H1 (cell line): ENCODE data around the gene FAM181B. TPM values are rescaled to one million over a fixed set of nuclear protein-coding genes. Genes with fewer than 3 reads are reported as not detected.

Experiments
- CTCF ChIA-PET: fragments of 300-600 bp; sonication (Branson Sonifier 250); formaldehyde crosslinking; loops from one replicate; lab custom pipeline; 2021; ENCODE audit not compliant: partially characterized antibody; lab: Charles Lee
- POLR2A ChIA-PET: fragments of 300-600 bp; sonication (Branson Sonifier 250); formaldehyde crosslinking; loops from one replicate; lab custom pipeline; 2021; ENCODE audit warnings: inconsistent platforms; ENCODE audit not compliant: partially characterized antibody; lab: Charles Lee
- DNase-seq, 2 experiments: peaks; one replicate each; pipeline versions ENCODE4 v3.0.0 to v3.0.0-alpha.2; 2010 to 2022; ENCODE audit warnings: low spot score in 2 of 2, low read depth in 1 of 2, mixed read lengths in 1 of 2
- FAIRE-seq: peaks from 2 replicates; lab custom pipeline; 2011; peaks lifted over from hg19 to GRCh38; lab: Jason Lieb, UNC
- H2AFZ ChIP-seq: 2 replicates; pipeline ENCODE4 v1.8.1; 2012; ENCODE audit warnings: low read length, inconsistent platforms
- H2AK5ac ChIP-seq: 2 replicates; pipeline ENCODE4 v1.6.1; 2013; ENCODE audit warnings: low read depth, low read length
- H2BK120ac ChIP-seq: replicated peaks from 2 replicates; pipeline ENCODE3; 2013; ENCODE audit warnings: low read depth, low read length, inconsistent platforms
- H2BK12ac ChIP-seq: 2 replicates; pipeline ENCODE4 v1.6.1; 2013; ENCODE audit warnings: low read depth, low read length
- H2BK15ac ChIP-seq: 2 replicates; pipeline ENCODE4 v1.6.1; 2013; ENCODE audit warnings: low read length
- H2BK20ac ChIP-seq: 2 replicates; pipeline ENCODE4 v1.6.1; 2013; ENCODE audit warnings: low read length
- H2BK5ac ChIP-seq: 2 replicates; pipeline ENCODE4 v1.6.1; 2013; ENCODE audit warnings: low read depth, low read length
- H3K14ac ChIP-seq: 2 replicates; pipeline ENCODE4 v1.6.1; 2013; ENCODE audit warnings: inconsistent platforms; ENCODE audit not compliant: insufficient read length
- H3K18ac ChIP-seq: 2 replicates; pipeline ENCODE4 v1.6.1; 2013; ENCODE audit warnings: low read length; ENCODE audit errors: extremely low read depth
- H3K23ac ChIP-seq: 2 replicates; pipeline ENCODE4 v1.6.1; 2013; ENCODE audit warnings: inconsistent platforms; ENCODE audit not compliant: insufficient read length
- H3K23me2 ChIP-seq: 2 replicates; pipeline ENCODE4 v1.6.1; 2013; ENCODE audit warnings: low read depth, low read length
- H3K27ac ChIP-seq: 2 replicates; pipeline ENCODE4 v1.6.1; 2011; ENCODE audit warnings: low read depth, low read length, inconsistent platforms
- H3K27me3 ChIP-seq, 4 experiments: replicated peaks in 1 of 4; 1 replicate in 1 of 4; 2 replicates in 3 of 4; pipeline versions ENCODE4 v1.6.1 to v1.8.1; 2011 to 2013; ENCODE audit warnings: low read length in 3 of 4, mild to moderate bottlenecking in 3 of 4, inconsistent platforms in 2 of 4, mixed read lengths in 2 of 4, moderate library complexity in 1 of 4; ENCODE audit not compliant: control insufficient read depth in 3 of 4, insufficient read depth in 3 of 4; ENCODE audit errors: extremely low read depth in 1 of 4
- H3K36me3 ChIP-seq, 4 experiments: 2 replicates each; pipeline versions ENCODE4 v1.6.1 to v1.8.1; 2011 to 2013; ENCODE audit warnings: mild to moderate bottlenecking in 4 of 4, low read length in 3 of 4, moderate library complexity in 2 of 4, control low read depth in 1 of 4, inconsistent platforms in 1 of 4; ENCODE audit not compliant: insufficient read depth in 4 of 4, control insufficient read depth in 2 of 4
- H3K4ac ChIP-seq: replicated peaks from 2 replicates; pipeline ENCODE3; 2013; ENCODE audit warnings: low read length, low read depth, mixed read lengths, inconsistent platforms; ENCODE audit not compliant: insufficient read length
- H3K4me1 ChIP-seq, 4 experiments: replicated peaks in 1 of 4; 1 replicate in 1 of 4; 2 replicates in 3 of 4; pipeline versions ENCODE4 v1.6.1 to v1.8.1; 2011 to 2013; ENCODE audit warnings: low read length in 3 of 4, inconsistent platforms in 2 of 4, mixed read lengths in 1 of 4; ENCODE audit not compliant: insufficient read depth in 4 of 4, control insufficient read depth in 3 of 4
- H3K4me2 ChIP-seq, 2 experiments: 2 replicates each; pipeline versions ENCODE4 v1.6.1 to v1.8.1; 2011 to 2013; ENCODE audit warnings: low read depth in 2 of 2, low read length in 2 of 2, control low read depth in 1 of 2, inconsistent platforms in 1 of 2, mild to moderate bottlenecking in 1 of 2; ENCODE audit not compliant: insufficient read depth in 1 of 2
- H3K4me3 ChIP-seq, 4 experiments: fragments of 200-600, 300-600 bp in 1 of 4; sonication (generic), shearing (Covaris generic), sonication (Bioruptor Twin) in 1 of 4; 2 replicates each; pipeline versions ENCODE4 v1.5.1 to v1.8.1; 2011 to 2016; ENCODE audit warnings: low read length in 4 of 4, low read depth in 3 of 4, control low read depth in 2 of 4, inconsistent platforms in 2 of 4, mild to moderate bottlenecking in 2 of 4, mixed read lengths in 1 of 4, moderate library complexity in 1 of 4; ENCODE audit not compliant: insufficient read depth in 2 of 4; ENCODE audit errors: extremely low read depth in 1 of 4
- H3K56ac ChIP-seq: replicated peaks from 2 replicates; pipeline ENCODE3; 2013; ENCODE audit warnings: low read depth, mild to moderate bottlenecking, mixed read lengths, low read length, inconsistent platforms; ENCODE audit not compliant: insufficient read length
- H3K79me1 ChIP-seq: 2 replicates; pipeline ENCODE4 v1.6.1; 2013; ENCODE audit warnings: low read depth, low read length, control low read depth
- H3K79me2 ChIP-seq, 2 experiments: 2 replicates each; pipeline versions ENCODE4 v1.6.1 to v1.8.1; 2012 to 2013; ENCODE audit warnings: low read length in 2 of 2, mild to moderate bottlenecking in 2 of 2, inconsistent platforms in 1 of 2; ENCODE audit not compliant: insufficient read depth in 2 of 2, control insufficient read depth in 1 of 2
- H3K9ac ChIP-seq, 4 experiments: replicated peaks in 1 of 4; 1 replicate in 1 of 4; 2 replicates in 3 of 4; pipeline versions ENCODE4 v1.6.1 to v1.8.1; 2011 to 2013; ENCODE audit warnings: low read depth in 3 of 4, low read length in 3 of 4, control low read depth in 2 of 4, mild to moderate bottlenecking in 2 of 4, moderate library complexity in 2 of 4, inconsistent platforms in 1 of 4; ENCODE audit errors: extremely low read depth in 1 of 4
- H3K9me3 ChIP-seq, 2 experiments: 2 replicates each; pipeline versions ENCODE4 v1.6.1 to v1.8.1; 2012 to 2013; ENCODE audit warnings: mild to moderate bottlenecking in 2 of 2, moderate library complexity in 2 of 2, control low read depth in 1 of 2, inconsistent platforms in 1 of 2, low read depth in 1 of 2, low read length in 1 of 2, mixed read lengths in 1 of 2; ENCODE audit not compliant: insufficient read depth in 2 of 2
- H4K20me1 ChIP-seq, 2 experiments: replicated peaks in 1 of 2; 2 replicates each; pipeline versions ENCODE3 to v1.8.1; 2011 to 2013; ENCODE audit warnings: inconsistent platforms in 2 of 2, low read length in 2 of 2, mild to moderate bottlenecking in 1 of 2; ENCODE audit not compliant: insufficient read depth in 2 of 2, control insufficient read depth in 1 of 2
- H4K5ac ChIP-seq: 2 replicates; pipeline ENCODE4 v1.6.1; 2013; ENCODE audit warnings: low read length, low read depth, mixed read lengths, inconsistent platforms; ENCODE audit not compliant: insufficient read length
- H4K8ac ChIP-seq: 2 replicates; pipeline ENCODE4 v1.8.0; 2013; ENCODE audit warnings: mild to moderate bottlenecking, moderate library complexity, low read length, inconsistent platforms; ENCODE audit not compliant: insufficient read depth; ENCODE audit errors: extremely low read depth
- H4K91ac ChIP-seq: replicated peaks from 2 replicates; pipeline ENCODE3; 2013; ENCODE audit warnings: low read length, mixed read lengths, inconsistent platforms; ENCODE audit not compliant: insufficient read length
- CHD1 ChIP-seq: IDR thresholded peaks from 2 replicates; pipeline ENCODE4 v1.6.1; 2012; ENCODE audit warnings: low read depth, low read length, improper control_type of control experiment
- EP300 ChIP-seq, 2 experiments: IDR thresholded peaks; 1 replicate in 1 of 2; 2 replicates in 1 of 2; pipeline ENCODE4 v1.6.1; 2011 to 2012; ENCODE audit warnings: low read depth in 2 of 2, low read length in 2 of 2, mild to moderate bottlenecking in 2 of 2, borderline replicate concordance in 1 of 2, inconsistent platforms in 1 of 2, moderate library complexity in 1 of 2
- FOSL1 ChIP-seq: IDR thresholded peaks from 2 replicates; pipeline ENCODE4 v1.6.1; 2011; ENCODE audit warnings: mild to moderate bottlenecking, low read depth, low read length, moderate library complexity; ENCODE audit not compliant: insufficient read depth
- GTF2F1 ChIP-seq: IDR thresholded peaks from 2 replicates; pipeline ENCODE4 v1.6.1; 2012; ENCODE audit warnings: low read depth, low read length, improper control_type of control experiment, borderline replicate concordance
- JUND ChIP-seq: IDR thresholded peaks from 2 replicates; pipeline ENCODE4 v1.6.1; 2011; ENCODE audit warnings: mild to moderate bottlenecking, improper control_type of control experiment, low read length
- NANOG ChIP-seq: IDR thresholded peaks from 2 replicates; pipeline ENCODE4 v1.6.1; 2011; ENCODE audit warnings: low read length, low read depth, mild to moderate bottlenecking, inconsistent platforms; ENCODE audit not compliant: insufficient read depth, poor library complexity, severe bottlenecking
- RAD21 ChIP-seq, 2 experiments: IDR thresholded peaks in 1 of 2; conservative IDR thresholded peaks in 1 of 2; 2 replicates each; pipeline ENCODE4 v1.6.1; 2011; ENCODE audit warnings: low read depth in 2 of 2, low read length in 2 of 2, improper control_type of control experiment in 1 of 2, inconsistent platforms in 1 of 2, mild to moderate bottlenecking in 1 of 2, moderate library complexity in 1 of 2
- RNF2 ChIP-seq: fragments of 200-900, 300-1000 bp; sonication (generic); IDR thresholded peaks from 2 replicates; pipeline ENCODE4 v1.7.1; 2016; ENCODE audit warnings: borderline replicate concordance, low read depth, mild to moderate bottlenecking, antibody characterized with exemption, low read length; ENCODE audit not compliant: poor library complexity, severe bottlenecking; ENCODE audit errors: missing control alignments
- SAP30 ChIP-seq: fragments of 300-600 bp; sonication (generic); IDR thresholded peaks from 2 replicates; pipeline ENCODE4 v1.7.1; 2012; ENCODE audit warnings: low read length, moderate library complexity, mild to moderate bottlenecking, inconsistent platforms; ENCODE audit not compliant: insufficient read depth, insufficient replicate concordance
- SRF ChIP-seq: IDR thresholded peaks from 2 replicates; pipeline ENCODE4 v1.6.1; 2011; ENCODE audit warnings: mild to moderate bottlenecking, low read depth, low read length, moderate library complexity
- TAF1 ChIP-seq: IDR thresholded peaks from 2 replicates; pipeline ENCODE4 v1.6.1; 2011; ENCODE audit warnings: mild to moderate bottlenecking, low read depth, low read length
- TBP ChIP-seq: IDR thresholded peaks from 2 replicates; pipeline ENCODE4 v1.6.1; 2011; ENCODE audit warnings: low read depth, low read length, improper control_type of control experiment
- ZNF274 ChIP-seq: IDR thresholded peaks from 2 replicates; pipeline ENCODE4 v1.7.0; 2012; ENCODE audit warnings: low read length, borderline replicate concordance; ENCODE audit errors: extremely low read depth
- WGBS, 2 experiments: shearing (Covaris generic) in 1 of 2; methylation state at CpG; one replicate each; pipeline versions ENCODE4 v1.1.6 to v1.1.7; 2013 to 2015; ENCODE audit warnings: low lambda C conversion rate in 2 of 2, mixed read lengths in 2 of 2, inconsistent platforms in 1 of 2, low coverage in 1 of 2, missing lambda C conversion rate in 1 of 2; ENCODE audit not compliant: insufficient replicate concordance in 2 of 2, insufficient coverage in 1 of 2, insufficient read length in 1 of 2; ENCODE audit errors: extremely low coverage in 1 of 2, missing lambda C conversion rate in 1 of 2; 5-methylcytosine and 5-hydroxymethylcytosine counted together
- polyA plus RNA-seq, 7 experiments: library from polyadenylated mRNA; depleted of rRNA in 3 of 7; stranded (reverse) in 5 of 7; unstranded in 2 of 7; fragments of >200 nt in 5 of 7; fragments of 200-250 nt in 2 of 7; gene quantifications; 1 replicate in 5 of 7; 2 replicates in 1 of 7; 4 replicates in 1 of 7; pipeline versions ENCODE4 v1.2.1 to v1.2.3, GENCODE V29; 2011 to 2013; ENCODE audit warnings: missing spikeins in 2 of 7, mixed read lengths in 2 of 7
- total RNA-seq: library from RNA; stranded (reverse); fragmentation: NEBNext Ultra II Directional; extraction: Animal tissue kit (Norgen Biotek cat#: 25700); gene quantifications from 2 replicates; pipeline ENCODE4 v1.2.1, GENCODE V29; 2021

The FAM181B gene
- total and polyA plus RNA-seq, 2 of the 8 experiments (the other 6 are each of a cell fraction or from before 2014, with no cell fraction given), result 0.21 to 0.37 TPM

DNA sequence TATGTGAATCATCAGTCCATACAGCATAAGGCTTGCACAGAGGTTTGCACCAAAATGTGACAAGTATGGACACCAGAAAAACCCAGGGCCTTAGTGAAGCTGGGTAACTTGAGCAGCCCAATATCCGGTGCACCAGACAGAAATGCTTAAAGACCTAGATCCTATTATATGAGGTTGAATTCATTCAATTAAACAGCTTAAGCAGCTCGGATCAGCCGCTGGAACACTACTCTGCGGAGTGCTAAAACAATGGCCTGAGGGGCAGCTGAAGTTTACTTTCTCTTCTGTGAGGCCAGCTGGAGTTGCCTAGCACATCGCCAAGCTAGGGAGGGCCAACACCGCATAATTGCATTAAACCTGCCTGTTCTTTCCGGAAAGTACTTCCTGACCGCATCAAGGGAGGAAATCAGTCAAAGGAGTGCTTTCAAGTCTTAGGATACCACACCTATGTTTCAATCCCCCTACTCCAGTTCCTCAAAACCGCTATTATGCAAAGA is 17.0 kb upstream of the FAM181B start:
- no peak overlapping the region for H4K8ac ChIP-seq
- no peak overlapping the region for H2BK120ac ChIP-seq
- H3K23ac ChIP-seq, result no peak overlapping the region
- H2BK20ac ChIP-seq, result no peak overlapping the region
- peaks cover 0 to 4% (median 0%) of the 10 kb centered on the region in 4 experiments; a peak in 1 of 7 replicates for H3K4me1 ChIP-seq
- FAIRE-seq (no peak), DNase-seq (no peak)
- H3K56ac ChIP-seq, result no peak overlapping the region
- no peak for TF ChIP-seq RAD21 (IDR thresholded peaks at IDR 0.05 in 1 of 2, conservative IDR thresholded peaks at IDR 0.05 in 1 of 2; ENCODE audit: low read depth in 2 of 2, low read length in 2 of 2)
- no peak for TF ChIP-seq TBP
- no peak for TF ChIP-seq SAP30
- TF ChIP-seq CHD1, result no peak
- TF ChIP-seq SRF, result no peak
- TF ChIP-seq GTF2F1, result no peak
- TF ChIP-seq TAF1, result no peak
- no peak for TF ChIP-seq NANOG
- TF ChIP-seq JUND, result no peak
- no peak for TF ChIP-seq RNF2
- no peak for TF ChIP-seq EP300 (IDR thresholded peaks at IDR 0.05; ENCODE audit: borderline replicate concordance in 1 of 2, low read depth in 2 of 2, low read length in 2 of 2)
- no peak for TF ChIP-seq ZNF274
- TF ChIP-seq FOSL1, result no peak
- H4K91ac ChIP-seq, result no peak overlapping the region
- no peak overlapping the region for H2AK5ac ChIP-seq
- H3K27ac ChIP-seq, result no peak overlapping the region
- H3K27me3 ChIP-seq, result no peaks in the 10 kb centered on the region
- no peak overlapping the region for H3K4me3 ChIP-seq
- H3K14ac ChIP-seq, result no peak overlapping the region
- no peaks in the 10 kb centered on the region for H3K36me3 ChIP-seq
- H4K5ac ChIP-seq, result no peak overlapping the region
- 0 out of 2 replicates have a peak overlapping the region, but pooled peaks have one; percentile 31 for H2AFZ ChIP-seq
- H3K18ac ChIP-seq, result no peak overlapping the region
- no peak overlapping the region for H3K4ac ChIP-seq
- H3K9ac ChIP-seq, result no peak overlapping the region
- no peak overlapping the region for H2BK12ac ChIP-seq
- no peaks in the 10 kb centered on the region for H3K9me3 ChIP-seq
- H3K79me1 ChIP-seq, result no peaks in the 10 kb centered on the region
- POLR2A ChIA-PET, result no interaction called here
- no peaks in the 10 kb centered on the region for H3K23me2 ChIP-seq
- H2BK5ac ChIP-seq, result no peak overlapping the region
- H4K20me1 ChIP-seq, result no peaks in the 10 kb centered on the region
- H3K79me2 ChIP-seq, result no peaks in the 10 kb centered on the region
- WGBS, 2 experiments, result 84% methylated on average over 9 of the region's 9 CpGs; no CpG with 5 or more reads in 1 of the 2 experiments
- H2BK15ac ChIP-seq, result no peak overlapping the region
- CTCF ChIA-PET, result interaction anchor here (0.7 to 1.6 kb wide), 8 partner anchors 13 to 245 kb away, joined by 3 to 5 read pairs (median 4); partner anchors contain the start of gene FAM181B
- H3K4me2 ChIP-seq, result no peak overlapping the region
